Fibroblast of mammary gland (primary cell): ENCODE data around the gene ATP6V1F.

Experiments used
- DNase-seq: peaks from one replicate; pipeline ENCODE4 v3.0.0-alpha.2; 2010; ENCODE audit warnings: low read depth
- H3K4me3 ChIP-seq: 2 replicates; pipeline ENCODE4 v1.5.1; 2011; ENCODE audit warnings: low read depth, mild to moderate bottlenecking, low read length, moderate library complexity; ENCODE audit not compliant: control insufficient read depth
- CTCF ChIP-seq: conservative IDR thresholded peaks from 2 replicates; pipeline ENCODE4 v1.5.1; 2011; ENCODE audit warnings: low read depth, low read length, inconsistent platforms; ENCODE audit not compliant: control insufficient read depth, insufficient read depth

ATP6V1F gene

GRCh38 chr7:128826916-128827247 is 35.8 kb upstream of the ATP6V1F start:
- no peak overlapping the region for H3K4me3 ChIP-seq
- no peak for TF ChIP-seq CTCF
- no peak for DNase-seq

- TF ChIP-seq CTCF: no peak
- no peak overlapping the region for H3K4me3 ChIP-seq
- peak; percentile 96 for DNase-seq
Observed at GRCh38 chr7:128827248-128827958, 35.3 kb upstream of the ATP6V1F start.

GRCh38 chr7:128827971-128828711 is 34.5 kb upstream of the ATP6V1F start:
- no peak overlapping the region for H3K4me3 ChIP-seq
- peak; percentile 70 for DNase-seq
- no peak for TF ChIP-seq CTCF

GRCh38 chr7:128829391-128830166 is 33.1 kb upstream of the ATP6V1F start:
- TF ChIP-seq CTCF: no peak
- peak overlapping the region; percentile 22 for H3K4me3 ChIP-seq
- peak; percentile 53 for DNase-seq

- peak; percentile 42 for DNase-seq
- no peak for TF ChIP-seq CTCF
- peak within 1 kb of the TSS; percentile 80 for H3K4me3 ChIP-seq
Observed at GRCh38 chr7:128830231-128831177, 32.2 kb upstream of the ATP6V1F start, which contains the start of gene FLNC. TSS of gene FLNC (plus strand) at chr7:128830406. CDS start at chr7:128830638, 232 bp downstream.
